SK-N-SH treated with all-trans-retinoic acid at 6 μM for 48 hours (cell line): ENCODE data around the gene SLC7A1.

Experiments
- ATAC-seq: fragments of 200-7000 bp; cut with Tn5 transposase; 3 replicates; pipeline ENCODE4 v1.9.1; 2020; ENCODE audit warnings: mild to moderate bottlenecking, moderate library complexity
- ARNTL ChIP-seq: fragments of 450-650 bp; formaldehyde crosslinking; IDR thresholded peaks from 2 replicates; pipeline ENCODE4 v1.5.0; 2020; ENCODE audit warnings: low read depth, mild to moderate bottlenecking, moderate library complexity, borderline replicate concordance
- BACH2 ChIP-seq: fragments of 250-450 bp; sonication (Bioruptor Pico); IDR thresholded peaks from 2 replicates; pipeline ENCODE4 v1.9.0; 2021; ENCODE audit warnings: mild to moderate bottlenecking, borderline replicate concordance
- CREB5 ChIP-seq: fragments of 250-450 bp; sonication (Bioruptor Pico); IDR thresholded peaks from 2 replicates; pipeline ENCODE4 v1.5.1; 2020; ENCODE audit warnings: low read depth, mild to moderate bottlenecking, moderate library complexity
- CSDC2 ChIP-seq: fragments of 250-450 bp; sonication (Bioruptor Pico); IDR thresholded peaks from 2 replicates; pipeline ENCODE4 v1.5.0; 2020; ENCODE audit warnings: mild to moderate bottlenecking, moderate library complexity
- CSRNP3 ChIP-seq: fragments of 250-450 bp; sonication (Bioruptor Pico); IDR thresholded peaks from 2 replicates; pipeline ENCODE4 v1.5.1; 2021; ENCODE audit warnings: mild to moderate bottlenecking, moderate library complexity
- ESRRG ChIP-seq: fragments of 250-450 bp; sonication (Bioruptor Pico); IDR thresholded peaks from 2 replicates; pipeline ENCODE4 v1.6.1; 2021; ENCODE audit warnings: mild to moderate bottlenecking
- GLIS3 ChIP-seq: fragments of 250-450 bp; sonication (Bioruptor Pico); IDR thresholded peaks from 2 replicates; pipeline ENCODE4 v1.5.0; 2020; ENCODE audit warnings: mild to moderate bottlenecking, moderate library complexity
- ISL1 ChIP-seq: fragments of 250-450 bp; sonication (Bioruptor Pico); IDR thresholded peaks from 2 replicates; pipeline ENCODE4 v2.1.2; 2022; ENCODE audit warnings: mild to moderate bottlenecking, moderate library complexity
- RARB ChIP-seq: fragments of 250-450 bp; sonication (Bioruptor Pico); IDR thresholded peaks from 2 replicates; pipeline ENCODE4 v1.8.0; 2021; ENCODE audit warnings: mild to moderate bottlenecking, moderate library complexity
- SNAI2 ChIP-seq: fragments of 250-450 bp; sonication (Bioruptor Pico); IDR thresholded peaks from 2 replicates; pipeline ENCODE4 v1.5.0; 2020; ENCODE audit warnings: mild to moderate bottlenecking, moderate library complexity
- TCF4 ChIP-seq: fragments of 250-450 bp; sonication (Bioruptor Pico); IDR thresholded peaks from 2 replicates; pipeline ENCODE4 v1.8.0; 2021; ENCODE audit warnings: mild to moderate bottlenecking, moderate library complexity, borderline replicate concordance
- TOX ChIP-seq: fragments of 250-450 bp; sonication (Bioruptor Pico); IDR thresholded peaks from 2 replicates; pipeline ENCODE4 v1.8.0; 2021; ENCODE audit warnings: mild to moderate bottlenecking, moderate library complexity, borderline replicate concordance
- TSHZ2 ChIP-seq: fragments of 250-450 bp; sonication (Bioruptor Pico); IDR thresholded peaks from 2 replicates; pipeline ENCODE4 v1.5.0; 2020; ENCODE audit warnings: mild to moderate bottlenecking, moderate library complexity
- ZFP30 ChIP-seq: fragments of 450-650 bp; formaldehyde crosslinking; IDR thresholded peaks from 2 replicates; pipeline ENCODE4 v1.5.0; 2022; ENCODE audit warnings: mild to moderate bottlenecking, moderate library complexity
- TF ChIP-seq, protein P1 (sequence below): fragments of 250-450 bp; sonication (Bioruptor Pico); IDR thresholded peaks from 2 replicates; pipeline ENCODE4 v1.8.0; 2021; ENCODE audit warnings: low read depth, mild to moderate bottlenecking, moderate library complexity, borderline replicate concordance
- TF ChIP-seq, protein P2 (sequence below): fragments of 250-450 bp; sonication (Bioruptor Pico); IDR thresholded peaks from 2 replicates; pipeline ENCODE4 v1.8.0; 2020; ENCODE audit warnings: mild to moderate bottlenecking, moderate library complexity, borderline replicate concordance

The SLC7A1 gene

DNA sequence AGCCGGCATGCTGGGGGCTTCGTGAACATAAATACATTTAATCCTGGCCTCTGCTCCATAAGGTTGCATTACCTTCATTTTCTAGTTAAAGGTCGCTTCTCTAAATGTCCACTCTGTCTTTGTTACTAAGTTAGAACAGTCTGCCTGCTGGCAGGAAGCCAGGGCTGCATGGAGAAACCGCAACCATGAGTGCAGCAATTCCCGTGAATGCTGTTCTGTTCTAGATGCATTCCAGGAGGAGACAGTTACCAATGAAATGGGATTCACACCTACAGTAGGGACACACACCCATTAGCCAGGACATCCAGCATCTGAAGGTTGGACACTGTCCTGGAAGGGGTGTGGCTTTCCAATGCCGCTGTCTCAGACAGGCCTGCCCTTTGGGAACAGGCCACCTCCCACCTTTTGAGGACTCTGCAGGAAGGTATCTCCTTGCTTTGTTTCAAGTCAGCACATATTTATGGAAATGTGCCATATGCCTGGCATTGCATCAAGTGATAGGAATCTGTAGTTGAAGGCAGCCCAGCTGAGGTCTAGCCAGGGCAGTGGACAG, 129.7 kb downstream of the SLC7A1 start:
- ATAC-seq = peak; percentile 83
- 0 out of 2 replicates have a peak, but pooled peaks have one; percentile 30 for TF ChIP-seq TSHZ2 (CRISPR knock-in tag)
- TF ChIP-seq ARNTL (CRISPR knock-in tag) = no peak

DNA sequence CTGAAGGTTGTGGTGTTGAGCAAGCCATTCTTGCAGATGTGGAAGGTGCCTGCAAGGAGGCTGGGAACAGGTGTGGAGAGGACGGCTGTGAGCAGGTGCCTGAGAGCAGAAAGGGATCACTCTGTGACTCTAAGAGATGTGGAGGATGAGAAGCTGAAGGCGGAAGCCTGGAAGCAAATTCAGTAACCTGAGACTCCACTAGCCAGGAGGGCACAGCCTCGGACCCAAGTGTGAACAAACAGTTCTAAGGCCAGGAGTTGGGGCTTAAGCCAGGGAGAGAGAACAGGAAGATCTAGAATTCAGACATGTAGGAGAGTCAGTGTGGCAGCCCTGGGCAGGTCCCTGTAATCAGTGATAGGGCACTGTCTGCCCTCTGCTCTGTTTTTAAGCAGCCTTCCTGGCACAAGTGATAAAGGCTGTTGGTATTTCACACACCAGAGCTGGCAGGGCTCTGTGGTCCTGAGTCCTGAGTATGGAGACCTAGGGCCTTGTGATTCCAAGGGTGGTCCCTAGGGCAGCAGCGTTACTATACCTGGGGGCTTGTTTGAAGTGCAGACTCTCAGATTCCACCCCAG, 131.3 kb downstream of the SLC7A1 start:
- ATAC-seq = no peak

More for the DNA sequence above, 131.3 kb downstream of the SLC7A1 start:
- TF ChIP-seq ZFP30 (CRISPR knock-in tag) (no peak), SNAI2 (no peak), BACH2 (no peak), CSDC2 (CRISPR knock-in tag) (no peak), TCF4 (no peak), RARB (no peak), ARNTL (CRISPR knock-in tag) (no peak), ISL1 (CRISPR knock-in tag) (no peak), GLIS3 (no peak), TOX (no peak), TSHZ2 (CRISPR knock-in tag) (no peak), ESRRG (CRISPR knock-in tag) (no peak), CSRNP3 (CRISPR knock-in tag) (no peak), CREB5 (no peak)
- TF ChIP-seq, protein P1, sequence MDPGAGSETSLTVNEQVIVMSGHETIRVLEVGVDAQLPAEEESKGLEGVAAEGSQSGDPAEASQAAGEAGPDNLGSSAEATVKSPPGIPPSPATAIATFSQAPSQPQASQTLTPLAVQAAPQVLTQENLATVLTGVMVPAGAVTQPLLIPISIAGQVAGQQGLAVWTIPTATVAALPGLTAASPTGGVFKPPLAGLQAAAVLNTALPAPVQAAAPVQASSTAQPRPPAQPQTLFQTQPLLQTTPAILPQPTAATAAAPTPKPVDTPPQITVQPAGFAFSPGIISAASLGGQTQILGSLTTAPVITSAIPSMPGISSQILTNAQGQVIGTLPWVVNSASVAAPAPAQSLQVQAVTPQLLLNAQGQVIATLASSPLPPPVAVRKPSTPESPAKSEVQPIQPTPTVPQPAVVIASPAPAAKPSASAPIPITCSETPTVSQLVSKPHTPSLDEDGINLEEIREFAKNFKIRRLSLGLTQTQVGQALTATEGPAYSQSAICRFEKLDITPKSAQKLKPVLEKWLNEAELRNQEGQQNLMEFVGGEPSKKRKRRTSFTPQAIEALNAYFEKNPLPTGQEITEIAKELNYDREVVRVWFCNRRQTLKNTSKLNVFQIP (CRISPR knock-in tag) = no peak
- TF ChIP-seq, protein P2, sequence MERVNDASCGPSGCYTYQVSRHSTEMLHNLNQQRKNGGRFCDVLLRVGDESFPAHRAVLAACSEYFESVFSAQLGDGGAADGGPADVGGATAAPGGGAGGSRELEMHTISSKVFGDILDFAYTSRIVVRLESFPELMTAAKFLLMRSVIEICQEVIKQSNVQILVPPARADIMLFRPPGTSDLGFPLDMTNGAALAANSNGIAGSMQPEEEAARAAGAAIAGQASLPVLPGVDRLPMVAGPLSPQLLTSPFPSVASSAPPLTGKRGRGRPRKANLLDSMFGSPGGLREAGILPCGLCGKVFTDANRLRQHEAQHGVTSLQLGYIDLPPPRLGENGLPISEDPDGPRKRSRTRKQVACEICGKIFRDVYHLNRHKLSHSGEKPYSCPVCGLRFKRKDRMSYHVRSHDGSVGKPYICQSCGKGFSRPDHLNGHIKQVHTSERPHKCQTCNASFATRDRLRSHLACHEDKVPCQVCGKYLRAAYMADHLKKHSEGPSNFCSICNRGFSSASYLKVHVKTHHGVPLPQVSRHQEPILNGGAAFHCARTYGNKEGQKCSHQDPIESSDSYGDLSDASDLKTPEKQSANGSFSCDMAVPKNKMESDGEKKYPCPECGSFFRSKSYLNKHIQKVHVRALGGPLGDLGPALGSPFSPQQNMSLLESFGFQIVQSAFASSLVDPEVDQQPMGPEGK (CRISPR knock-in tag) = no peak
- TF ChIP-seq, all 23 proteins: peak for 0
